Omental fat pad (tissue), 4 donors: ENCODE results near the gene XIRP2. TPM values are rescaled to one million over a fixed set of nuclear protein-coding genes. Genes with fewer than 3 reads are reported as not detected.

Experiments used
- ATAC-seq: fragments of 150-250 bp; one replicate; pipeline ENCODE4 v1.9.1; 2016; ENCODE audit warnings: mild to moderate bottlenecking, moderate library complexity; ENCODE audit not compliant: low FRiP score
- DNase-seq: peaks from one replicate; pipeline ENCODE4 v3.0.0-alpha.2; 2019; ENCODE audit warnings: low spot score
- CTCF ChIP-seq, 3 donors: fragments of 450-650 bp; IDR thresholded peaks; one replicate each; pipeline ENCODE4 v1.5.1; 2016 to 2017; ENCODE audit warnings: antibody characterized with exemption in 3 of 3, mild to moderate bottlenecking in 3 of 3, moderate library complexity in 2 of 3
- total RNA-seq, 4 donors: library from RNA; depleted of rRNA; stranded (reverse); fragments of >200 nt; gene quantifications; one replicate each; pipeline ENCODE4 v1.1.0, GENCODE V29; 2016

The XIRP2 gene
- total RNA-seq, 4 donors from 2014 or later = not detected

GRCh38 chr2:167237478-167237877 is 349.2 kb downstream of the XIRP2 start:
- no peak for ATAC-seq
- no peak for TF ChIP-seq CTCF (IDR thresholded peaks at IDR 0.05)
- no peak for DNase-seq

- no peak for TF ChIP-seq CTCF (IDR thresholded peaks at IDR 0.05)
- DNase-seq (no peak), ATAC-seq (no peak)
Measured at GRCh38 chr2:167240671-167241070, 352.4 kb downstream of the XIRP2 start.

- DNase-seq = no peak
- no peak for TF ChIP-seq CTCF (IDR thresholded peaks at IDR 0.05)
- ATAC-seq = no peak
Measured at GRCh38 chr2:167249197-167249596, 360.9 kb downstream of the XIRP2 start.

GRCh38 chr2:167253025-167253424 is 364.7 kb downstream of the XIRP2 start:
- no peak for TF ChIP-seq CTCF (IDR thresholded peaks at IDR 0.05)
- DNase-seq = no peak
- no peak for ATAC-seq

- ATAC-seq (no peak), DNase-seq (no peak)
- no peak for TF ChIP-seq CTCF (IDR thresholded peaks at IDR 0.05)
Measured at GRCh38 chr2:167254721-167255120, 366.4 kb downstream of the XIRP2 start.

- DNase-seq (no peak), ATAC-seq (no peak)
- no peak for TF ChIP-seq CTCF (IDR thresholded peaks at IDR 0.05)
Measured at GRCh38 chr2:167258712-167259111, 370.4 kb downstream of the XIRP2 start.

GRCh38 chr2:167264380-167264779 is 376.1 kb downstream of the XIRP2 start:
- DNase-seq = no peak
- no peak for ATAC-seq
- no peak for TF ChIP-seq CTCF (IDR thresholded peaks at IDR 0.05)
